ENCODE results near the gene STAP2. TPM values are rescaled to one million over a fixed set of nuclear protein-coding genes. Genes with fewer than 3 reads are reported as not detected.

The STAP2 gene
- total RNA-seq, 1 experiment from 2014 or later: not detected

DNA sequence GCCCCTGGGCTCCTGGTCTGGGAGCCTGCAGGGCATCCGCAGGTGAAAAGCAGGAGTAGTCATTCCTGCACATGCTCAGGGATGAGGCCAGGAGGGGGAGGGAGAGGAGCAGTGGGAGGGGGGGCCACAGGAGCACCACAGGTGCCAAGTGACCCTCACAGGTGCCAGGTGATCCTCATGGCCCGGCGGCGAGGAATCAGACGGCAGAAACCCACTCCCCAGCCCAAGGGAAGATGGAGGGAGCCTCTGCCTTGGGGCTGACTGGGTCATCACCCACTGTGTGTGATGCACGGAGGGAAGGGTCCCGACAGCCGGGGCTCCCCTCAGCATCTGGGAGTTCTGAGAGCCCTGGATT, 34.4 kb upstream of the STAP2 start:
- Histone ChIP-seq H3K9me3 (no peaks in the 10 kb centered on the region), H3K4me3 (no peak overlapping the region), H3K27me3 (no peaks in the 10 kb centered on the region), H3K36me3 (no peaks in the 10 kb centered on the region; the same call in 1 of the 2 replicates)
- DNase-seq: no peak

GRCh38 chr19:4372165-4373012, 33.8 kb upstream of the STAP2 start:
- H3K9me3 ChIP-seq: no peaks in the 10 kb centered on the region
- no peaks in the 10 kb centered on the region; the same call in 1 of the 2 replicates for H3K36me3 ChIP-seq
- no peaks in the 10 kb centered on the region for H3K27me3 ChIP-seq
- DNase-seq: no peak
- H3K4me3 ChIP-seq: no peak overlapping the region

- Histone ChIP-seq H3K27me3 (no peaks in the 10 kb centered on the region), H3K9me3 (no peaks in the 10 kb centered on the region), H3K36me3 (no peaks in the 10 kb centered on the region; the same call in 1 of the 2 replicates), H3K4me3 (no peak overlapping the region)
- DNase-seq: peak; percentile 68
These were observed 32.9 kb upstream of the STAP2 start for GRCh38 chr19:4371247-4372164.

DNA sequence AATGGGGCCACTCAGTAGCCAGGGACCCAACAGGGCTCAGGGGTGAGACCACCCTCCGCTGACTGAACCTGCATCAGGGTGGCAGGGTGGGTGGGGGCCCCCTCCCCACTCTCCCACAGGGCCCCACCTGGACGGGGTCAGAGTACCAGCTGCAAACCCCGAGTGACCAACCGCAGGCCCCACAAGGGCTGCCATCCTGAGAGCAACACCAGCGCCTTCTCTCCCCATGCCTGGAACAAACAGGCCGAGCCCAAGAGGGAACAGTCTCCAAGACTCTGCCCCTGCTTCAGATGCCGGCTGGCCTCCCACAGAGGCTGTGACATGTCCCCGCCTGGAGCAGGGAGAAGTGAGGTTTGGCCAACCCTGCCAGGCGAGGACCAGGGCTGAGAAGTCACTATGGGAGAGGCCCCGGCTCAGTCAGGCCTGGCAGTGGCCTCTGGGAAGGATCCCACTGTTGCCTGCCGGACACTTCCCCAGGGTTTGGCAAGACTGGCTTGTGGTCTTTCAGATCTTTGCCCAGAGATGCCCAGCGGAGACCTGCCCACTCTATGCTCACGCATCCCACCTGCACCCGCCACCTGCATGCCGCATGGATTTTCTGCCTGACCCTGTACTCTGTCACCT, 31.9 kb upstream of the STAP2 start:
- Histone ChIP-seq H3K27me3 (no peaks in the 10 kb centered on the region), H3K4me3 (no peak overlapping the region), H3K36me3 (no peaks in the 10 kb centered on the region; the same call in 1 of the 2 replicates), H3K9me3 (no peaks in the 10 kb centered on the region)
- DNase-seq: no peak

DNA sequence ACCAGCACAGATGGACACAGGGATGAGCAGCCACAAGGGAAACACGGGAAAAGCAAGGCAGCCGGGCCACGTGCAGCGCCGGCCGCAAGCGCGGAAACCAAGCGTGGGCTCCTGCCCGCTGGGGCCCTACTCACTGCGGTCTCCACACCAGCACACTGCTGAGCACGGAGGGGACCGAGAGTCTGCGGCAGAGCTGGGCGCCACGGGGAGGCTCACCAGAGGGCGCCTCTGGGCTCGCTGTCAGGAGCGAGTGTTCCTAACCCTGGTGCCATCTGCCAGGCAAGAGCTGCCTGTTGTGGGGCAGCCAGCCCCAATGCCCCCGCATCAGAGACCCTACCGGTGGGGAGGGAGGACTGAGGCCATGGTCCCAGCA, 31.2 kb upstream of the STAP2 start:
- no peak for DNase-seq
- no peaks in the 10 kb centered on the region for H3K9me3 ChIP-seq
- H3K4me3 ChIP-seq: no peak overlapping the region
- no peaks in the 10 kb centered on the region for H3K27me3 ChIP-seq
- H3K36me3 ChIP-seq: no peaks in the 10 kb centered on the region; the same call in none of the 2 replicates

GRCh38 chr19:4369109-4369887, 30.7 kb upstream of the STAP2 start:
- no peaks in the 10 kb centered on the region for H3K27me3 ChIP-seq
- DNase-seq: no peak
- H3K9me3 ChIP-seq: no peaks in the 10 kb centered on the region
- H3K36me3 ChIP-seq: no peaks in the 10 kb centered on the region; the same call in none of the 2 replicates
- H3K4me3 ChIP-seq: no peak overlapping the region

GRCh38 chr19:4368128-4368820, 29.6 kb upstream of the STAP2 start:
- no peak for DNase-seq
- Histone ChIP-seq H3K4me3 (no peak overlapping the region), H3K9me3 (no peaks in the 10 kb centered on the region), H3K27me3 (no peaks in the 10 kb centered on the region), H3K36me3 (no peaks in the 10 kb centered on the region; the same call in none of the 2 replicates)

DNA sequence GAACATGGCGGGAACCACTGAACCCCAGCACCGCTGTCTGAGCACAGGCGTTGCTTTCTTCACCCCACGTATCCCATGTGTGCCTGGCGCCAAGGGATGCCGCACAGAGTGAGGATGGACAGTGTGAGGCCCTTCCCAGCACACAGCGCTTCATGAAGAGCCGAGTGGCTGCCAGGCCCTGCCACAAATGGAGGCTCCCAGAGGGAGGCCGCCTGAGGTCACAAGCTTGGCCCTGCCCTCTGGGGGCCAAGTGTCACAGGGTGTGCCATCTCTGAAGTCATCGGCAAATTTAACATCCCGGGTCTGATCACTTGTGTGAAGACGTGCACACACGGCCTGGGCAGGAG, 29.1 kb upstream of the STAP2 start:
- Histone ChIP-seq H3K4me3 (no peak overlapping the region), H3K36me3 (no peaks in the 10 kb centered on the region; the same call in none of the 2 replicates)

GRCh38 chr19:4367336-4367723, 28.7 kb upstream of the STAP2 start:
- H3K27me3 ChIP-seq: no peaks in the 10 kb centered on the region
- no peak for DNase-seq

More for the DNA sequence above, 29.1 kb upstream of the STAP2 start:
- DNase-seq: no peak
- H3K27me3 ChIP-seq: no peaks in the 10 kb centered on the region
- H3K9me3 ChIP-seq: no peaks in the 10 kb centered on the region

GRCh38 chr19:4366666-4367335, 28.2 kb upstream of the STAP2 start:
- no peak overlapping the region for H3K4me3 ChIP-seq
- peaks cover 2% of the 10 kb centered on the region for H3K36me3 ChIP-seq
- no peaks in the 10 kb centered on the region for H3K9me3 ChIP-seq
- no peaks in the 10 kb centered on the region for H3K27me3 ChIP-seq
- no peak for DNase-seq

More at GRCh38 chr19:4367336-4367723, 28.7 kb upstream of the STAP2 start:
- Histone ChIP-seq H3K9me3 (no peaks in the 10 kb centered on the region), H3K36me3 (no peaks in the 10 kb centered on the region; the same call in none of the 2 replicates), H3K4me3 (no peak overlapping the region)

- H3K9me3 ChIP-seq: no peaks in the 10 kb centered on the region
- no peak overlapping the region for H3K4me3 ChIP-seq
- peaks cover 2% of the 10 kb centered on the region; the same call in 1 of the 2 replicates for H3K36me3 ChIP-seq
- DNase-seq: no peak
- H3K27me3 ChIP-seq: no peaks in the 10 kb centered on the region
These were observed 27.4 kb upstream of the STAP2 start for GRCh38 chr19:4365791-4366665.

- H3K4me3 ChIP-seq: no peak overlapping the region
- DNase-seq: no peak
- H3K27me3 ChIP-seq: no peaks in the 10 kb centered on the region
- peaks cover 2% of the 10 kb centered on the region; the same call in 1 of the 2 replicates for H3K36me3 ChIP-seq
- H3K9me3 ChIP-seq: no peaks in the 10 kb centered on the region
These were observed 26.7 kb upstream of the STAP2 start for GRCh38 chr19:4365341-4365740.

- Histone ChIP-seq H3K27me3 (no peaks in the 10 kb centered on the region), H3K4me3 (no peak overlapping the region), H3K9me3 (no peaks in the 10 kb centered on the region), H3K36me3 (peaks cover 2% of the 10 kb centered on the region; the same call in 1 of the 2 replicates)
- DNase-seq: no peak
These were observed 25.1 kb upstream of the STAP2 start for GRCh38 chr19:4363571-4364304.
